Skeletal muscle tissue (tissue), 4 donors: ENCODE measurements around the gene MSX2. TPM values are rescaled to one million over a fixed set of nuclear protein-coding genes. Genes with fewer than 3 reads are reported as not detected.

Source experiments
- H3K27ac ChIP-seq: one replicate; pipeline ENCODE4 v1.7.0; 2013; ENCODE audit warnings: mild to moderate bottlenecking, low read depth, low read length, inconsistent platforms
- H3K27me3 ChIP-seq, 3 donors: one replicate each; pipeline ENCODE4 v1.7.0; 2013; ENCODE audit warnings: low read length in 3 of 3; ENCODE audit not compliant: control insufficient read depth in 3 of 3, insufficient read depth in 3 of 3
- H3K36me3 ChIP-seq, 3 donors: one replicate each; pipeline ENCODE4 v1.7.0; 2013; ENCODE audit warnings: low read length in 3 of 3; ENCODE audit not compliant: control insufficient read depth in 3 of 3, insufficient read depth in 3 of 3
- H3K4me1 ChIP-seq, 3 donors: one replicate each; pipeline ENCODE4 v1.7.0; 2013; ENCODE audit warnings: low read length in 3 of 3, mild to moderate bottlenecking in 3 of 3; ENCODE audit not compliant: control insufficient read depth in 3 of 3, insufficient read depth in 3 of 3
- H3K4me3 ChIP-seq, 3 donors: one replicate each; pipeline ENCODE4 v1.7.0; 2013; ENCODE audit warnings: low read length in 3 of 3
- H3K9ac ChIP-seq, 3 donors: one replicate each; pipeline ENCODE4 v1.7.0; 2013; ENCODE audit warnings: low read length in 3 of 3, mild to moderate bottlenecking in 3 of 3, moderate library complexity in 2 of 3, low read depth in 1 of 3
- H3K9me3 ChIP-seq, 3 donors: one replicate each; pipeline ENCODE4 v1.7.0; 2013; ENCODE audit warnings: low read length in 3 of 3; ENCODE audit not compliant: control insufficient read depth in 3 of 3
- total RNA-seq: library from RNA; depleted of rRNA; stranded (reverse); fragments of >200 nt; gene quantifications from one replicate; pipeline ENCODE4 v1.2.3, GENCODE V29; 2014
- donor health status: Osteomylitis.

MSX2 gene
- total RNA-seq, 1 donor from 2014 or later, result not detected

GRCh38 chr5:174717826-174718455, 6.4 kb upstream of the MSX2 start:
- Histone ChIP-seq H3K27ac (no peak overlapping the region), H3K27me3 (peaks cover 59 to 69% (median 60%) of the 10 kb centered on the region in 3 donors)

GRCh38 chr5:174718880-174719610, 5.3 kb upstream of the MSX2 start:
- Histone ChIP-seq H3K36me3 (no peaks in the 10 kb centered on the region), H3K9me3 (no peaks in the 10 kb centered on the region)

More at GRCh38 chr5:174717826-174718455, 6.4 kb upstream of the MSX2 start:
- no peaks in the 10 kb centered on the region for H3K9me3 ChIP-seq
- H3K4me1 ChIP-seq, result peaks cover 4 to 7% (median 6%) of the 10 kb centered on the region in 3 donors
- no peaks in the 10 kb centered on the region for H3K36me3 ChIP-seq
- no peak overlapping the region for H3K4me3 ChIP-seq
- H3K9ac ChIP-seq, result no peak overlapping the region

GRCh38 chr5:174719793-174720611, 4.4 kb upstream of the MSX2 start:
- H3K4me3 ChIP-seq, result no peak overlapping the region

More at GRCh38 chr5:174718880-174719610, 5.3 kb upstream of the MSX2 start:
- peaks cover 61 to 73% (median 71%) of the 10 kb centered on the region in 3 donors for H3K27me3 ChIP-seq
- no peak overlapping the region for H3K4me3 ChIP-seq
- H3K4me1 ChIP-seq, result peaks cover 9 to 14% (median 12%) of the 10 kb centered on the region in 3 donors
- H3K27ac ChIP-seq, result no peak overlapping the region
- no peak overlapping the region for H3K9ac ChIP-seq

GRCh38 chr5:174720612-174721529, 3.5 kb upstream of the MSX2 start:
- Histone ChIP-seq H3K27me3 (peaks cover 67 to 77% (median 73%) of the 10 kb centered on the region in 3 donors), H3K4me3 (peak overlapping the region in 2 of 3 donors; percentile 52 to 56), H3K9me3 (no peaks in the 10 kb centered on the region), H3K9ac (no peak overlapping the region), H3K36me3 (no peaks in the 10 kb centered on the region), H3K4me1 (peaks cover 9 to 22% (median 21%) of the 10 kb centered on the region in 3 donors), H3K27ac (no peak overlapping the region)

More at GRCh38 chr5:174719793-174720611, 4.4 kb upstream of the MSX2 start:
- Histone ChIP-seq H3K36me3 (no peaks in the 10 kb centered on the region), H3K27ac (no peak overlapping the region), H3K9ac (no peak overlapping the region), H3K27me3 (peaks cover 61 to 75% (median 71%) of the 10 kb centered on the region in 3 donors), H3K4me1 (peaks cover 9 to 15% (median 13%) of the 10 kb centered on the region in 3 donors), H3K9me3 (no peaks in the 10 kb centered on the region)

GRCh38 chr5:174721530-174722432, 2.6 kb upstream of the MSX2 start:
- peak overlapping the region in 2 of 3 donors; percentile 52 to 56 for H3K4me3 ChIP-seq
- H3K9me3 ChIP-seq, result no peaks in the 10 kb centered on the region
- H3K27me3 ChIP-seq, result peaks cover 69 to 75% (median 73%) of the 10 kb centered on the region in 3 donors
- H3K36me3 ChIP-seq, result no peaks in the 10 kb centered on the region
- H3K27ac ChIP-seq, result no peak overlapping the region
- no peak overlapping the region for H3K9ac ChIP-seq
- peaks cover 9 to 22% (median 21%) of the 10 kb centered on the region in 3 donors for H3K4me1 ChIP-seq

- Histone ChIP-seq H3K9me3 (no peaks in the 10 kb centered on the region), H3K36me3 (no peaks in the 10 kb centered on the region), H3K27ac (no peak overlapping the region), H3K9ac (no peak overlapping the region), H3K4me1 (peaks cover 9 to 22% (median 21%) of the 10 kb centered on the region in 3 donors), H3K27me3 (peaks cover 69 to 72% (median 71%) of the 10 kb centered on the region in 3 donors), H3K4me3 (no peak overlapping the region)
Observed at GRCh38 chr5:174722500-174722899, 1.9 kb upstream of the MSX2 start.

- Histone ChIP-seq H3K9ac (peak overlapping the region in 2 of 3 donors; percentile 58 to 73), H3K27ac (no peak overlapping the region), H3K36me3 (no peaks in the 10 kb centered on the region), H3K27me3 (peaks cover 59 to 63% (median 61%) of the 10 kb centered on the region in 3 donors), H3K4me3 (peak overlapping the region; percentile 54 to 80 (median 66)), H3K9me3 (no peaks in the 10 kb centered on the region), H3K4me1 (peaks cover 9 to 22% (median 21%) of the 10 kb centered on the region in 3 donors)
Observed at GRCh38 chr5:174723315-174723978, 935 bp upstream of the MSX2 start.

GRCh38 chr5:174723979-174724483, 351 bp upstream of the MSX2 start:
- H3K4me1 ChIP-seq, result peaks cover 9 to 22% (median 21%) of the 10 kb centered on the region in 3 donors
- peak overlapping the region; percentile 7 to 80 (median 73) for H3K9ac ChIP-seq
- H3K36me3 ChIP-seq, result peaks cover 0 to under 1% (median under 1%) of the 10 kb centered on the region in 3 donors
- no peaks in the 10 kb centered on the region for H3K9me3 ChIP-seq
- peak overlapping the region; percentile 54 to 80 (median 66) for H3K4me3 ChIP-seq
- no peak overlapping the region for H3K27ac ChIP-seq
- H3K27me3 ChIP-seq, result peaks cover 54 to 58% (median 57%) of the 10 kb centered on the region in 3 donors
